Measurements from ENCODE around the gene MAP1LC3B2. TPM values are rescaled to one million over a fixed set of nuclear protein-coding genes. Genes with fewer than 3 reads are reported as not detected.
A peak's percentile ranks its signal among the peaks of the same experiment; 100 is the strongest.

MAP1LC3B2 gene
- total RNA-seq, 1 experiment from 2014 or later = 2.2 TPM

- Mint-ChIP-seq H3K4me1 (peaks cover 60% of the 10 kb centered on the region), H3K27ac (peak overlapping the region; percentile 98), H3K4me3 (no peak overlapping the region), H3K36me3 (no peaks in the 10 kb centered on the region), H3K27me3 (ENCODE audit: low read depth) (no peaks in the 10 kb centered on the region), H3K9me3 (no peaks in the 10 kb centered on the region)
- no peak for TF ChIP-seq ATF6 (CRISPR knock-in tag; IDR thresholded peaks at IDR 0.05)
- TF ChIP-seq FOXP4 (CRISPR knock-in tag; IDR thresholded peaks at IDR 0.05) = no peak
- no peak for TF ChIP-seq PREB (CRISPR knock-in tag; IDR thresholded peaks at IDR 0.05; ENCODE audit: borderline replicate concordance)
- no peak for TF ChIP-seq PRRX2 (CRISPR knock-in tag; IDR thresholded peaks at IDR 0.05)
- no peak for TF ChIP-seq CBFB (CRISPR knock-in tag; IDR thresholded peaks at IDR 0.05; ENCODE audit: low read depth)
- ATAC-seq (no peak), DNase-seq (ENCODE audit: low spot score) (no peak)
- ChIA-PET CTCF (interaction anchor here (0.5 to 1.5 kb wide), 3 partner anchors 71 to 312 kb away, joined by 3 to 6 read pairs (median 5); no protein-coding TSS in a partner anchor), POLR2A (no interaction called here)
Measured at GRCh38 chr12:116538682-116539305, 20.4 kb upstream of the MAP1LC3B2 start.

GRCh38 chr12:116539361-116539771 is 19.8 kb upstream of the MAP1LC3B2 start:
- peaks cover 59% of the 10 kb centered on the region for H3K4me1 Mint-ChIP-seq
- no peaks in the 10 kb centered on the region for H3K36me3 Mint-ChIP-seq
- no peak overlapping the region for H3K4me3 Mint-ChIP-seq
- DNase-seq (ENCODE audit: low spot score) (no peak), ATAC-seq (no peak; the same call in 1 of the 2 replicates)
- ChIA-PET POLR2A (interaction anchor here (1.2 kb wide), 1 partner anchor 33 kb away, joined by 6 read pairs; no protein-coding TSS in a partner anchor), CTCF (interaction anchor here (0.5 to 1.5 kb wide), 4 partner anchors 71 to 312 kb away, joined by 3 to 6 read pairs (median 4); no protein-coding TSS in a partner anchor)
- peak overlapping the region; percentile 98 for H3K27ac Mint-ChIP-seq
- H3K9me3 Mint-ChIP-seq = no peaks in the 10 kb centered on the region
- H3K27me3 Mint-ChIP-seq (ENCODE audit: low read depth) = no peaks in the 10 kb centered on the region
- TF ChIP-seq USF1 (CRISPR knock-in tag; IDR thresholded peaks at IDR 0.05) = no peak
- no peak for TF ChIP-seq ZBTB21 (CRISPR knock-in tag; IDR thresholded peaks at IDR 0.05; ENCODE audit: borderline replicate concordance)
- no peak for TF ChIP-seq RORB (CRISPR knock-in tag; IDR thresholded peaks at IDR 0.05)

GRCh38 chr12:116539905-116540482 is 19.2 kb upstream of the MAP1LC3B2 start:
- Mint-ChIP-seq H3K4me3 (peak overlapping the region; percentile 51), H3K36me3 (no peaks in the 10 kb centered on the region), H3K27ac (peak overlapping the region; percentile 98), H3K4me1 (peaks cover 58% of the 10 kb centered on the region), H3K27me3 (ENCODE audit: low read depth) (no peaks in the 10 kb centered on the region), H3K9me3 (no peaks in the 10 kb centered on the region)
- TF ChIP-seq SP1 (CRISPR knock-in tag; conservative IDR thresholded peaks at IDR 0.05) (0 out of 2 replicates have a peak, but pooled peaks have one; percentile 17), TEAD4 (CRISPR knock-in tag; IDR thresholded peaks at IDR 0.05) (no peak), ZNF219 (CRISPR knock-in tag; IDR thresholded peaks at IDR 0.05; ENCODE audit: borderline replicate concordance) (no peak)
- ChIA-PET POLR2A (interaction anchor here (1.2 kb wide), 1 partner anchor 34 kb away, joined by 6 read pairs; no protein-coding TSS in a partner anchor), CTCF (interaction anchor here (0.8 to 1.5 kb wide), 3 partner anchors 70 to 148 kb away, joined by 3 to 5 read pairs (median 3); no protein-coding TSS in a partner anchor)
- peak; percentile 75 for ATAC-seq
- DNase-seq (ENCODE audit: low spot score) = peak; percentile 48

Data from WTC11 (cell line).